HepG2 (cell line): ENCODE measurements around the gene TADA2B.

ENCODE experiments used
- FOXM1 ChIP-seq: sonication (generic); formaldehyde crosslinking; IDR thresholded peaks from 2 replicates; pipeline ENCODE4 v1.5.0; 2020; ENCODE audit warnings: missing genetic modification reagents
- GABPA ChIP-seq, 2 experiments: IDR thresholded peaks; 2 replicates each; pipeline ENCODE4 v1.6.1; 2011 to 2016; ENCODE audit warnings: low read depth in 2 of 2, low read length in 1 of 2, missing biosample characterization in 1 of 2, missing genetic modification characterization in 1 of 2
- JUND ChIP-seq: sonication (generic); formaldehyde crosslinking; IDR thresholded peaks from 2 replicates; pipeline ENCODE4 v1.8.0; 2022; ENCODE audit warnings: mild to moderate bottlenecking, missing genetic modification reagents
- POLR2A ChIP-seq, 2 experiments: IDR thresholded peaks; 2 replicates each; pipeline ENCODE4 v1.6.1; 2011; ENCODE audit warnings: low read depth in 2 of 2, low read length in 2 of 2, mild to moderate bottlenecking in 1 of 2, moderate library complexity in 1 of 2; ENCODE audit not compliant: insufficient read depth in 1 of 2
- RNF2 ChIP-seq: fragments of 450-650 bp; conservative IDR thresholded peaks from 2 replicates; pipeline ENCODE4 v1.6.1; 2016; ENCODE audit warnings: low read depth
- SKI ChIP-seq: fragments of 450-650 bp; IDR thresholded peaks from one replicate; pipeline ENCODE4 v1.6.1; 2018; ENCODE audit warnings: mild to moderate bottlenecking; ENCODE audit not compliant: partially characterized antibody
- ZNF318 ChIP-seq: sonication (generic); formaldehyde crosslinking; IDR thresholded peaks from 2 replicates; pipeline ENCODE4 v1.4.0; 2020; ENCODE audit warnings: mild to moderate bottlenecking, missing genetic modification reagents
- ZNF547 ChIP-seq: sonication (generic); formaldehyde crosslinking; IDR thresholded peaks from 2 replicates; pipeline ENCODE4 v1.5.1; 2020; ENCODE audit warnings: mild to moderate bottlenecking, missing genetic modification reagents
- TF ChIP-seq, protein P1 (sequence below): sonication (generic); formaldehyde crosslinking; IDR thresholded peaks from 2 replicates; pipeline ENCODE4 v1.8.0; 2022; ENCODE audit warnings: mild to moderate bottlenecking, missing genetic modification reagents, borderline replicate concordance
- TF ChIP-seq, protein P2 (sequence below): sonication (generic); formaldehyde crosslinking; IDR thresholded peaks from 2 replicates; pipeline ENCODE4 v1.5.0; 2020; ENCODE audit warnings: mild to moderate bottlenecking, missing genetic modification reagents, moderate library complexity

GRCh38 chr4:7003176-7003878 lies 39.8 kb upstream of the TADA2B start:
- TF ChIP-seq POLR2A (IDR thresholded peaks at IDR 0.05; ENCODE audit: insufficient read depth in 1 of 2, low read depth in 2 of 2, low read length in 2 of 2) = no peak
- TF ChIP-seq, protein P1, sequence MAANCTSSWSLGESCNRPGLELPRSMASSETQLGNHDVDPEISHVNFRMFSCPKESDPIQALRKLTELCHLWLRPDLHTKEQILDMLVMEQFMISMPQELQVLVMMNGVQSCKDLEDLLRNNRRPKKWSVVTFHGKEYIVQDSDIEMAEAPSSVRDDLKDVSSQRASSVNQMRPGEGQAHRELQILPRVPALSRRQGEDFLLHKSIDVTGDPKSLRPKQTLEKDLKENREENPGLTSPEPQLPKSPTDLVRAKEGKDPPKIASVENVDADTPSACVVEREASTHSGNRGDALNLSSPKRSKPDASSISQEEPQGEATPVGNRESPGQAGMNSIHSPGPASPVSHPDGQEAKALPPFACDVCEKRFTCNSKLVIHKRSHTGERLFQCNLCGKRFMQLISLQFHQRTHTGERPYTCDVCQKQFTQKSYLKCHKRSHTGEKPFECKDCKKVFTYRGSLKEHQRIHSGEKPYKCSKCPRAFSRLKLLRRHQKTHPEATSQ (CRISPR knock-in tag) = no peak
- TF ChIP-seq JUND = no peak
- no peak for TF ChIP-seq RNF2
- no peak for TF ChIP-seq FOXM1 (CRISPR knock-in tag)
- TF ChIP-seq, protein P2, sequence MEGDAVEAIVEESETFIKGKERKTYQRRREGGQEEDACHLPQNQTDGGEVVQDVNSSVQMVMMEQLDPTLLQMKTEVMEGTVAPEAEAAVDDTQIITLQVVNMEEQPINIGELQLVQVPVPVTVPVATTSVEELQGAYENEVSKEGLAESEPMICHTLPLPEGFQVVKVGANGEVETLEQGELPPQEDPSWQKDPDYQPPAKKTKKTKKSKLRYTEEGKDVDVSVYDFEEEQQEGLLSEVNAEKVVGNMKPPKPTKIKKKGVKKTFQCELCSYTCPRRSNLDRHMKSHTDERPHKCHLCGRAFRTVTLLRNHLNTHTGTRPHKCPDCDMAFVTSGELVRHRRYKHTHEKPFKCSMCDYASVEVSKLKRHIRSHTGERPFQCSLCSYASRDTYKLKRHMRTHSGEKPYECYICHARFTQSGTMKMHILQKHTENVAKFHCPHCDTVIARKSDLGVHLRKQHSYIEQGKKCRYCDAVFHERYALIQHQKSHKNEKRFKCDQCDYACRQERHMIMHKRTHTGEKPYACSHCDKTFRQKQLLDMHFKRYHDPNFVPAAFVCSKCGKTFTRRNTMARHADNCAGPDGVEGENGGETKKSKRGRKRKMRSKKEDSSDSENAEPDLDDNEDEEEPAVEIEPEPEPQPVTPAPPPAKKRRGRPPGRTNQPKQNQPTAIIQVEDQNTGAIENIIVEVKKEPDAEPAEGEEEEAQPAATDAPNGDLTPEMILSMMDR (CRISPR knock-in tag) = no peak
- no peak for TF ChIP-seq ZNF318 (CRISPR knock-in tag)
- no peak for TF ChIP-seq SKI
- TF ChIP-seq GABPA (IDR thresholded peaks at IDR 0.05; ENCODE audit: low read depth, low read length) = no peak
- no peak for TF ChIP-seq GABPA (CRISPR knock-in tag; IDR thresholded peaks at IDR 0.05; ENCODE audit: low read depth)
- no peak for TF ChIP-seq ZNF547 (CRISPR knock-in tag)
